GM23338 (cell line): Measurements from ENCODE around the gene DST. TPM values are rescaled to one million over a fixed set of nuclear protein-coding genes. Genes with fewer than 3 reads are reported as not detected.

Experiments used
- ATAC-seq: fragments of 200-7000 bp; cut with Tn5 transposase; 3 replicates; pipeline ENCODE4 v1.9.1; 2020
- DNase-seq: peaks from one replicate; pipeline ENCODE4 v3.0.0-alpha.2; 2015; ENCODE audit warnings: low spot score
- H2AFZ ChIP-seq: fragments of 200-600 bp; sonication (generic); 2 replicates; pipeline ENCODE4 v1.8.0; 2016; ENCODE audit warnings: antibody characterized with exemption, mild to moderate bottlenecking, moderate library complexity
- H3F3A ChIP-seq: fragments of 200-600 bp; sonication (generic); replicated peaks from 2 replicates; pipeline ENCODE4 v1.8.0; 2017; ENCODE audit warnings: antibody characterized with exemption, mixed run types, low read depth
- H3K27ac ChIP-seq: fragments of 200-600 bp; sonication (generic); 2 replicates; pipeline ENCODE4 v1.6.1; 2016; ENCODE audit warnings: low read depth
- H3K27me3 ChIP-seq: fragments of 200-600 bp; sonication (generic); 2 replicates; pipeline ENCODE4 v1.8.0; 2016; ENCODE audit warnings: mild to moderate bottlenecking, mixed run types, moderate library complexity; ENCODE audit not compliant: insufficient read depth
- H3K36me3 ChIP-seq: fragments of 200-600 bp; sonication (generic); 2 replicates; pipeline ENCODE4 v1.8.0; 2016; ENCODE audit warnings: mild to moderate bottlenecking; ENCODE audit not compliant: insufficient read depth
- H3K4me1 ChIP-seq: fragments of 200-600 bp; sonication (generic); 2 replicates; pipeline ENCODE4 v1.8.0; 2016; ENCODE audit warnings: mild to moderate bottlenecking, moderate library complexity; ENCODE audit not compliant: insufficient read depth
- H3K4me2 ChIP-seq: fragments of 200-600 bp; sonication (generic); 2 replicates; pipeline ENCODE4 v1.7.1; 2017; ENCODE audit warnings: mixed run types
- H3K4me3 ChIP-seq: fragments of 200-600 bp; sonication (generic); 2 replicates; pipeline ENCODE4 v1.6.1; 2016; ENCODE audit warnings: mixed run types
- H3K79me2 ChIP-seq: fragments of 200-600 bp; sonication (generic); replicated peaks from 2 replicates; pipeline ENCODE4 v1.8.0; 2017; ENCODE audit warnings: mild to moderate bottlenecking; ENCODE audit not compliant: insufficient read depth
- H3K9me2 ChIP-seq: fragments of 200-600 bp; sonication (generic); 2 replicates; pipeline ENCODE4 v1.8.0; 2017; ENCODE audit not compliant: insufficient read depth
- H4K20me1 ChIP-seq: fragments of 200-600 bp; sonication (generic); replicated peaks from 2 replicates; pipeline ENCODE4 v1.8.0; 2017; ENCODE audit warnings: mild to moderate bottlenecking; ENCODE audit not compliant: insufficient read depth
- H3K27ac Mint-ChIP-seq: 2 replicates; pipeline ENCODE4 v1.8.0; 2020; ENCODE audit warnings: inconsistent platforms, mild to moderate bottlenecking, moderate library complexity, mixed read lengths
- H3K27me3 Mint-ChIP-seq: 3 replicates; pipeline ENCODE4 v1.8.0; 2022; ENCODE audit warnings: low read depth, mild to moderate bottlenecking, moderate library complexity, mixed read lengths, inconsistent platforms; ENCODE audit not compliant: insufficient read depth, poor library complexity
- H3K36me3 Mint-ChIP-seq: 3 replicates; pipeline ENCODE4 v1.8.0; 2021; ENCODE audit warnings: low read depth, mild to moderate bottlenecking, inconsistent platforms, moderate library complexity, mixed read lengths
- H3K4me1 Mint-ChIP-seq: 3 replicates; pipeline ENCODE4 v1.8.0; 2020; ENCODE audit warnings: mild to moderate bottlenecking, inconsistent platforms, mixed read lengths
- H3K4me3 Mint-ChIP-seq: 3 replicates; pipeline ENCODE4 v1.8.0; 2021; ENCODE audit warnings: moderate library complexity, mild to moderate bottlenecking, inconsistent platforms, mixed read lengths
- H3K9me3 Mint-ChIP-seq: 3 replicates; pipeline ENCODE4 v1.8.0; 2020; ENCODE audit warnings: moderate library complexity, mild to moderate bottlenecking, inconsistent platforms, mixed read lengths
- ETS1 ChIP-seq: IDR thresholded peaks from 2 replicates; pipeline ENCODE4 v1.6.1; 2016; ENCODE audit warnings: antibody characterized with exemption
- JUNB ChIP-seq: IDR thresholded peaks from one replicate; pipeline ENCODE4 v1.6.1; 2016; ENCODE audit warnings: antibody characterized with exemption; ENCODE audit not compliant: unreplicated experiment
- NANOG ChIP-seq: IDR thresholded peaks from 2 replicates; pipeline ENCODE4 v1.6.1; 2016; ENCODE audit warnings: antibody characterized with exemption, borderline replicate concordance
- POLR2AphosphoS5 ChIP-seq: IDR thresholded peaks from 2 replicates; pipeline ENCODE4 v1.6.1; 2016; ENCODE audit warnings: antibody characterized with exemption, low read depth
- STAT1 ChIP-seq: IDR thresholded peaks from one replicate; pipeline ENCODE4 v1.6.1; 2016; ENCODE audit warnings: antibody characterized with exemption; ENCODE audit not compliant: unreplicated experiment
- ZNF114 ChIP-seq: fragments of 250-450 bp; sonication (Bioruptor Pico); IDR thresholded peaks from 2 replicates; pipeline ENCODE4 v1.5.0; 2020; ENCODE audit warnings: mild to moderate bottlenecking, moderate library complexity
- ZNF462 ChIP-seq: fragments of 250-450 bp; sonication (Bioruptor Pico); IDR thresholded peaks from 2 replicates; pipeline ENCODE4 v1.5.0; 2020; ENCODE audit warnings: mild to moderate bottlenecking, moderate library complexity
- polyA plus RNA-seq: library from polyadenylated mRNA; unstranded; fragments of >200 nt; fragmentation: Nextera tagmentation; extraction: Ambion mirVana; gene quantifications from 2 replicates; pipeline ENCODE4 v1.2.1, GENCODE V29; 2016
- total RNA-seq: library from RNA; depleted of rRNA; stranded (reverse); fragments of >200 nt; shearing (Covaris generic); gene quantifications from 2 replicates; pipeline ENCODE4 v1.2.3, GENCODE V29; 2014

Gene DST
- total and polyA plus RNA-seq, 2 experiments from 2014 or later = 88.7 to 188 TPM

- TF ChIP-seq ZNF462 (CRISPR knock-in tag) (no peak), NANOG (no peak), ETS1 (no peak), POLR2AphosphoS5 (no peak), STAT1 (no peak)
Observed at GRCh38 chr6:56416247-56416646, 226.4 kb downstream of the DST start (continued).

GRCh38 chr6:56408976-56409375 is 233.7 kb downstream of the DST start:
- no peak for ATAC-seq
- no peak overlapping the region for H3K4me3 ChIP-seq

More at GRCh38 chr6:56408976-56409375, 233.7 kb downstream of the DST start:
- no peaks in the 10 kb centered on the region for H3K27me3 Mint-ChIP-seq
- H4K20me1 ChIP-seq = no peaks in the 10 kb centered on the region
- no peaks in the 10 kb centered on the region; the same call in 2 of the 3 replicates for H3K9me3 Mint-ChIP-seq
- H3K27ac ChIP-seq = no peak overlapping the region
- DNase-seq = no peak
- H3K4me3 Mint-ChIP-seq = no peak overlapping the region
- no peaks in the 10 kb centered on the region for H3K4me1 Mint-ChIP-seq
- H3K27me3 ChIP-seq = no peaks in the 10 kb centered on the region
- H3K36me3 ChIP-seq = no peaks in the 10 kb centered on the region
- H3K4me1 ChIP-seq = no peaks in the 10 kb centered on the region
- no peaks in the 10 kb centered on the region; the same call in none of the 2 replicates for H3K9me2 ChIP-seq
- H3K4me2 ChIP-seq = no peak overlapping the region
- no peaks in the 10 kb centered on the region for H3K79me2 ChIP-seq
- H3K36me3 Mint-ChIP-seq = no peaks in the 10 kb centered on the region
- TF ChIP-seq POLR2AphosphoS5 (no peak), NANOG (no peak), ZNF114 (CRISPR knock-in tag) (no peak), JUNB (no peak)
- no peaks in the 10 kb centered on the region for H3F3A ChIP-seq
- no peak overlapping the region for H2AFZ ChIP-seq
- no peak overlapping the region for H3K27ac Mint-ChIP-seq
